Uterus (tissue), 2 donors: ENCODE results near the gene DHX30.

ENCODE experiments used
- CTCF ChIP-seq, 4 experiments: fragments of 200-600 bp in 2 of 4; fragments of 450-650 bp in 2 of 4; sonication (generic) in 2 of 4; IDR thresholded peaks; one replicate each; pipeline ENCODE4 v1.5.1; 2016 to 2019; ENCODE audit warnings: antibody characterized with exemption in 4 of 4, mild to moderate bottlenecking in 2 of 4, moderate library complexity in 1 of 4
- POLR2A ChIP-seq, 2 donors: fragments of 450-650 bp; IDR thresholded peaks; one replicate each; pipeline ENCODE4 v1.6.1; 2016; ENCODE audit warnings: antibody characterized with exemption in 2 of 2, mild to moderate bottlenecking in 1 of 2, moderate library complexity in 1 of 2

DNA sequence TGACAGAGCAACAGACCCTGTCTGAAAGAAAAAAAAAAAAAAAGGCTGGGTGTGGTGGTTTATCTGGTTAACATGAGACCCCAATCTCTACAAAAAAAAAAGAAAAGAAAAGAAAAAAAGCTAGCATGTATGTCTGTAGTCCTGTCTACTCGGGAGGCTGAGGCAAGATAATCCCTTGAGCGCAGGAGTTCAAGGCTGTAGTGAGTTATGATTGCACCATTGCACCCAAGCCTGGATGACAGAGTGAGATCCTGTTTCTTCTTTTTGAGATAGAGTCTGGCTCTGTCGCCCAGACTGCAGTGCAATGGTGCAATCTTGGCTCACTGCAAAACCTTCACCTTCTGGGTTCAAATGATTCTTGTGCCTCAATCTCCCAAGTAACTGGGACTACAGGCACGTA lies 8.4 kb upstream of the DHX30 start:
- TF ChIP-seq CTCF (IDR thresholded peaks at IDR 0.05) (no peak), POLR2A (IDR thresholded peaks at IDR 0.05) (no peak)
